GM23338 (cell line): ENCODE results near the gene ABCC1. TPM values are rescaled to one million over a fixed set of nuclear protein-coding genes. Genes with fewer than 3 reads are reported as not detected.

Source experiments
- ATAC-seq: fragments of 200-7000 bp; cut with Tn5 transposase; 3 replicates; pipeline ENCODE4 v1.9.1; 2020
- DNase-seq: peaks from one replicate; pipeline ENCODE4 v3.0.0-alpha.2; 2015; ENCODE audit warnings: low spot score
- H2AFZ ChIP-seq: fragments of 200-600 bp; sonication (generic); 2 replicates; pipeline ENCODE4 v1.8.0; 2016; ENCODE audit warnings: antibody characterized with exemption, mild to moderate bottlenecking, moderate library complexity
- H3F3A ChIP-seq: fragments of 200-600 bp; sonication (generic); replicated peaks from 2 replicates; pipeline ENCODE4 v1.8.0; 2017; ENCODE audit warnings: antibody characterized with exemption, mixed run types, low read depth
- H3K27ac ChIP-seq: fragments of 200-600 bp; sonication (generic); 2 replicates; pipeline ENCODE4 v1.6.1; 2016; ENCODE audit warnings: low read depth
- H3K27me3 ChIP-seq: fragments of 200-600 bp; sonication (generic); 2 replicates; pipeline ENCODE4 v1.8.0; 2016; ENCODE audit warnings: mild to moderate bottlenecking, mixed run types, moderate library complexity; ENCODE audit not compliant: insufficient read depth
- H3K36me3 ChIP-seq: fragments of 200-600 bp; sonication (generic); 2 replicates; pipeline ENCODE4 v1.8.0; 2016; ENCODE audit warnings: mild to moderate bottlenecking; ENCODE audit not compliant: insufficient read depth
- H3K4me1 ChIP-seq: fragments of 200-600 bp; sonication (generic); 2 replicates; pipeline ENCODE4 v1.8.0; 2016; ENCODE audit warnings: mild to moderate bottlenecking, moderate library complexity; ENCODE audit not compliant: insufficient read depth
- H3K4me2 ChIP-seq: fragments of 200-600 bp; sonication (generic); 2 replicates; pipeline ENCODE4 v1.7.1; 2017; ENCODE audit warnings: mixed run types
- H3K4me3 ChIP-seq: fragments of 200-600 bp; sonication (generic); 2 replicates; pipeline ENCODE4 v1.6.1; 2016; ENCODE audit warnings: mixed run types
- H3K79me2 ChIP-seq: fragments of 200-600 bp; sonication (generic); replicated peaks from 2 replicates; pipeline ENCODE4 v1.8.0; 2017; ENCODE audit warnings: mild to moderate bottlenecking; ENCODE audit not compliant: insufficient read depth
- H3K9me2 ChIP-seq: fragments of 200-600 bp; sonication (generic); 2 replicates; pipeline ENCODE4 v1.8.0; 2017; ENCODE audit not compliant: insufficient read depth
- H4K20me1 ChIP-seq: fragments of 200-600 bp; sonication (generic); replicated peaks from 2 replicates; pipeline ENCODE4 v1.8.0; 2017; ENCODE audit warnings: mild to moderate bottlenecking; ENCODE audit not compliant: insufficient read depth
- H3K27ac Mint-ChIP-seq: 2 replicates; pipeline ENCODE4 v1.8.0; 2020; ENCODE audit warnings: inconsistent platforms, mild to moderate bottlenecking, moderate library complexity, mixed read lengths
- H3K27me3 Mint-ChIP-seq: 3 replicates; pipeline ENCODE4 v1.8.0; 2022; ENCODE audit warnings: low read depth, mild to moderate bottlenecking, moderate library complexity, mixed read lengths, inconsistent platforms; ENCODE audit not compliant: insufficient read depth, poor library complexity
- H3K36me3 Mint-ChIP-seq: 3 replicates; pipeline ENCODE4 v1.8.0; 2021; ENCODE audit warnings: low read depth, mild to moderate bottlenecking, inconsistent platforms, moderate library complexity, mixed read lengths
- H3K4me1 Mint-ChIP-seq: 3 replicates; pipeline ENCODE4 v1.8.0; 2020; ENCODE audit warnings: mild to moderate bottlenecking, inconsistent platforms, mixed read lengths
- H3K4me3 Mint-ChIP-seq: 3 replicates; pipeline ENCODE4 v1.8.0; 2021; ENCODE audit warnings: moderate library complexity, mild to moderate bottlenecking, inconsistent platforms, mixed read lengths
- H3K9me3 Mint-ChIP-seq: 3 replicates; pipeline ENCODE4 v1.8.0; 2020; ENCODE audit warnings: moderate library complexity, mild to moderate bottlenecking, inconsistent platforms, mixed read lengths
- CREB1 ChIP-seq: fragments of 250-450 bp; sonication (Bioruptor Pico); IDR thresholded peaks from 2 replicates; pipeline ENCODE4 v1.5.0; 2020; ENCODE audit warnings: low read depth, mild to moderate bottlenecking, moderate library complexity
- CTCF ChIP-seq, 2 experiments: fragments of 200-600 bp in 1 of 2; sonication (generic) in 1 of 2; conservative IDR thresholded peaks; 2 replicates each; pipeline versions ENCODE4 v1.5.1 to v1.6.1; 2016 to 2017; ENCODE audit warnings: antibody characterized with exemption in 2 of 2, low read depth in 2 of 2, mild to moderate bottlenecking in 2 of 2, moderate library complexity in 1 of 2
- ETS1 ChIP-seq: IDR thresholded peaks from 2 replicates; pipeline ENCODE4 v1.6.1; 2016; ENCODE audit warnings: antibody characterized with exemption
- EZH2 ChIP-seq: fragments of 200-600 bp; sonication (generic); IDR thresholded peaks from one replicate; pipeline ENCODE4 v1.8.0; 2017; ENCODE audit warnings: antibody characterized with exemption, mild to moderate bottlenecking, low read depth; ENCODE audit not compliant: unreplicated experiment
- EZH2phosphoT487 ChIP-seq: fragments of 200-600 bp; sonication (generic); IDR thresholded peaks from one replicate; pipeline ENCODE4 v1.8.1; 2018; ENCODE audit warnings: antibody characterized with exemption; ENCODE audit not compliant: unreplicated experiment
- JUNB ChIP-seq: IDR thresholded peaks from one replicate; pipeline ENCODE4 v1.6.1; 2016; ENCODE audit warnings: antibody characterized with exemption; ENCODE audit not compliant: unreplicated experiment
- NANOG ChIP-seq: IDR thresholded peaks from 2 replicates; pipeline ENCODE4 v1.6.1; 2016; ENCODE audit warnings: antibody characterized with exemption, borderline replicate concordance
- POLR2AphosphoS5 ChIP-seq: IDR thresholded peaks from 2 replicates; pipeline ENCODE4 v1.6.1; 2016; ENCODE audit warnings: antibody characterized with exemption, low read depth
- REST ChIP-seq: IDR thresholded peaks from one replicate; pipeline ENCODE4 v1.6.1; 2018; ENCODE audit warnings: antibody characterized with exemption; ENCODE audit not compliant: unreplicated experiment
- ZNF331 ChIP-seq: fragments of 250-450 bp; sonication (Bioruptor Pico); IDR thresholded peaks from 2 replicates; pipeline ENCODE4 v1.5.0; 2020; ENCODE audit warnings: low read depth, mild to moderate bottlenecking, moderate library complexity
- polyA plus RNA-seq: library from polyadenylated mRNA; unstranded; fragments of >200 nt; fragmentation: Nextera tagmentation; extraction: Ambion mirVana; gene quantifications from 2 replicates; pipeline ENCODE4 v1.2.1, GENCODE V29; 2016
- total RNA-seq: library from RNA; depleted of rRNA; stranded (reverse); fragments of >200 nt; shearing (Covaris generic); gene quantifications from 2 replicates; pipeline ENCODE4 v1.2.3, GENCODE V29; 2014

ABCC1 gene
- total and polyA plus RNA-seq, 2 experiments from 2014 or later: 11.0 to 46.6 TPM

- TF ChIP-seq ETS1 (no peak), CREB1 (CRISPR knock-in tag) (no peak), REST (no peak), ZNF331 (CRISPR knock-in tag) (no peak), EZH2 (no peak)
Measured at GRCh38 chr16:16057102-16057501, 107.7 kb downstream of the ABCC1 start (continued).

GRCh38 chr16:16059160-16059559, 109.7 kb downstream of the ABCC1 start:
- Mint-ChIP-seq H3K4me3 (no peak overlapping the region), H3K4me1 (no peaks in the 10 kb centered on the region), H3K27me3 (peaks cover 4% of the 10 kb centered on the region), H3K27ac (no peak overlapping the region), H3K36me3 (peaks cover 62% of the 10 kb centered on the region), H3K9me3 (no peaks in the 10 kb centered on the region)
- Histone ChIP-seq H2AFZ (no peak overlapping the region), H3F3A (no peaks in the 10 kb centered on the region), H3K4me2 (no peak overlapping the region), H3K9me2 (no peaks in the 10 kb centered on the region), H3K79me2 (no peaks in the 10 kb centered on the region; the same call in 1 of the 2 replicates), H3K27ac (no peak overlapping the region), H3K27me3 (no peaks in the 10 kb centered on the region), H3K4me3 (no peak overlapping the region), H3K36me3 (peaks cover 17% of the 10 kb centered on the region), H3K4me1 (no peaks in the 10 kb centered on the region), H4K20me1 (peaks cover 14% of the 10 kb centered on the region)
- no peak for DNase-seq
- no peak for ATAC-seq
- TF ChIP-seq ZNF331 (CRISPR knock-in tag) (no peak), REST (no peak), EZH2phosphoT487 (no peak), CTCF (conservative IDR thresholded peaks at IDR 0.05; ENCODE audit: low read depth in 2 of 2) (no peak), NANOG (no peak), POLR2AphosphoS5 (no peak), JUNB (no peak), ETS1 (no peak), EZH2 (no peak)
